ENCODE data around the gene MYRIP.
"Not testable (repeated sequence)": the region's sequence is repeated elsewhere in the genome, so short reads cannot be mapped to it uniquely, and the experiment has no call there.

MYRIP gene

GRCh38 chr3:39784922-39785321, 24.5 kb upstream of the MYRIP start:
- Histone ChIP-seq H3K4me3 (ENCODE audit: low read length) (no peak overlapping the region), H2AFZ (ENCODE audit: low read depth, low read length) (no peak overlapping the region), H3K9me3 (ENCODE audit: low read length) (no peaks in the 10 kb centered on the region), H3K4me1 (ENCODE audit: insufficient read depth, low read length) (no peaks in the 10 kb centered on the region), H3K27me3 (ENCODE audit: insufficient read depth, low read length) (no peaks in the 10 kb centered on the region), H3K36me3 (ENCODE audit: insufficient read depth, low read length) (no peaks in the 10 kb centered on the region)

- Histone ChIP-seq H2AFZ (ENCODE audit: low read depth, low read length) (no peak overlapping the region), H3K4me1 (ENCODE audit: insufficient read depth, low read length) (no peaks in the 10 kb centered on the region), H3K36me3 (ENCODE audit: insufficient read depth, low read length) (no peaks in the 10 kb centered on the region), H3K9me3 (ENCODE audit: low read length) (no peaks in the 10 kb centered on the region), H3K27me3 (ENCODE audit: insufficient read depth, low read length) (no peaks in the 10 kb centered on the region), H3K4me3 (ENCODE audit: low read length) (no peak overlapping the region)
Measured at GRCh38 chr3:39788128-39788883, 21.1 kb upstream of the MYRIP start.

GRCh38 chr3:39791603-39792002, 17.8 kb upstream of the MYRIP start:
- no peak overlapping the region for H2AFZ ChIP-seq (ENCODE audit: low read depth, low read length)
- H3K27me3 ChIP-seq (ENCODE audit: insufficient read depth, low read length): no peaks in the 10 kb centered on the region
- no peaks in the 10 kb centered on the region for H3K36me3 ChIP-seq (ENCODE audit: insufficient read depth, low read length)
- H3K4me3 ChIP-seq (ENCODE audit: low read length): no peak overlapping the region
- no peaks in the 10 kb centered on the region for H3K9me3 ChIP-seq (ENCODE audit: low read length)
- H3K4me1 ChIP-seq (ENCODE audit: insufficient read depth, low read length): no peaks in the 10 kb centered on the region

- H3K4me1 ChIP-seq (ENCODE audit: insufficient read depth, low read length): no peaks in the 10 kb centered on the region
- H3K27me3 ChIP-seq (ENCODE audit: insufficient read depth, low read length): no peaks in the 10 kb centered on the region
- no peak overlapping the region for H2AFZ ChIP-seq (ENCODE audit: low read depth, low read length)
- H3K36me3 ChIP-seq (ENCODE audit: insufficient read depth, low read length): no peaks in the 10 kb centered on the region
- no peak overlapping the region for H3K4me3 ChIP-seq (ENCODE audit: low read length)
- H3K9me3 ChIP-seq (ENCODE audit: low read length): no peaks in the 10 kb centered on the region
Measured at GRCh38 chr3:39794880-39795279, 14.5 kb upstream of the MYRIP start.

GRCh38 chr3:39801216-39801615, 8.2 kb upstream of the MYRIP start:
- H2AFZ ChIP-seq (ENCODE audit: low read depth, low read length): no peak overlapping the region
- H3K4me3 ChIP-seq (ENCODE audit: low read length): no peak overlapping the region
- no peaks in the 10 kb centered on the region for H3K9me3 ChIP-seq (ENCODE audit: low read length)
- H3K4me1 ChIP-seq (ENCODE audit: insufficient read depth, low read length): no peaks in the 10 kb centered on the region
- H3K36me3 ChIP-seq (ENCODE audit: insufficient read depth, low read length): no peaks in the 10 kb centered on the region
- H3K27me3 ChIP-seq (ENCODE audit: insufficient read depth, low read length): peaks cover 2% of the 10 kb centered on the region

GRCh38 chr3:39802486-39802885, 6.9 kb upstream of the MYRIP start:
- not testable (repeated sequence) for H3K27me3 ChIP-seq (ENCODE audit: insufficient read depth, low read length); H3K9me3 ChIP-seq (ENCODE audit: low read length); H3K4me3 ChIP-seq (ENCODE audit: low read length); H2AFZ ChIP-seq (ENCODE audit: low read depth, low read length); H3K4me1 ChIP-seq (ENCODE audit: insufficient read depth, low read length); H3K36me3 ChIP-seq (ENCODE audit: insufficient read depth, low read length)

- H2AFZ ChIP-seq (ENCODE audit: low read depth, low read length): no peak overlapping the region
- peaks cover 15% of the 10 kb centered on the region for H3K27me3 ChIP-seq (ENCODE audit: insufficient read depth, low read length)
- no peak overlapping the region for H3K4me3 ChIP-seq (ENCODE audit: low read length)
- H3K9me3 ChIP-seq (ENCODE audit: low read length): no peaks in the 10 kb centered on the region
- peaks cover 3% of the 10 kb centered on the region for H3K4me1 ChIP-seq (ENCODE audit: insufficient read depth, low read length)
- no peaks in the 10 kb centered on the region for H3K36me3 ChIP-seq (ENCODE audit: insufficient read depth, low read length)
Measured at GRCh38 chr3:39803956-39804355, 5.5 kb upstream of the MYRIP start.

GRCh38 chr3:39804951-39805350, 4.5 kb upstream of the MYRIP start:
- H3K4me3 ChIP-seq (ENCODE audit: low read length): no peak overlapping the region
- no peaks in the 10 kb centered on the region for H3K9me3 ChIP-seq (ENCODE audit: low read length)
- H2AFZ ChIP-seq (ENCODE audit: low read depth, low read length): no peak overlapping the region
- peaks cover 7% of the 10 kb centered on the region for H3K4me1 ChIP-seq (ENCODE audit: insufficient read depth, low read length)
- H3K36me3 ChIP-seq (ENCODE audit: insufficient read depth, low read length): no peaks in the 10 kb centered on the region
- peaks cover 21% of the 10 kb centered on the region for H3K27me3 ChIP-seq (ENCODE audit: insufficient read depth, low read length)

- no peaks in the 10 kb centered on the region for H3K9me3 ChIP-seq (ENCODE audit: low read length)
- no peaks in the 10 kb centered on the region for H3K36me3 ChIP-seq (ENCODE audit: insufficient read depth, low read length)
- no peak overlapping the region for H2AFZ ChIP-seq (ENCODE audit: low read depth, low read length)
- H3K27me3 ChIP-seq (ENCODE audit: insufficient read depth, low read length): peaks cover 28% of the 10 kb centered on the region
- peaks cover 10% of the 10 kb centered on the region for H3K4me1 ChIP-seq (ENCODE audit: insufficient read depth, low read length)
- H3K4me3 ChIP-seq (ENCODE audit: low read length): no peak overlapping the region
Measured at GRCh38 chr3:39805650-39806049, 3.8 kb upstream of the MYRIP start.

- no peak overlapping the region for H2AFZ ChIP-seq (ENCODE audit: low read depth, low read length)
- H3K27me3 ChIP-seq (ENCODE audit: insufficient read depth, low read length): peaks cover 39% of the 10 kb centered on the region
- no peak overlapping the region for H3K4me3 ChIP-seq (ENCODE audit: low read length)
- H3K36me3 ChIP-seq (ENCODE audit: insufficient read depth, low read length): no peaks in the 10 kb centered on the region
- peaks cover 10% of the 10 kb centered on the region for H3K4me1 ChIP-seq (ENCODE audit: insufficient read depth, low read length)
- H3K9me3 ChIP-seq (ENCODE audit: low read length): no peaks in the 10 kb centered on the region
Measured at GRCh38 chr3:39806820-39807219, 2.6 kb upstream of the MYRIP start.

- Histone ChIP-seq H3K36me3 (ENCODE audit: insufficient read depth, low read length) (no peaks in the 10 kb centered on the region), H3K4me3 (ENCODE audit: low read length) (peak overlapping the region; percentile 43), H2AFZ (ENCODE audit: low read depth, low read length) (peak overlapping the region; percentile 68), H3K9me3 (ENCODE audit: low read length) (no peaks in the 10 kb centered on the region), H3K4me1 (ENCODE audit: insufficient read depth, low read length) (peaks cover 10% of the 10 kb centered on the region), H3K27me3 (ENCODE audit: insufficient read depth, low read length) (peaks cover 41% of the 10 kb centered on the region)
Measured at GRCh38 chr3:39808467-39809180, 785 bp upstream of the MYRIP start.

GRCh38 chr3:39809995-39810595, 686 bp downstream of the MYRIP start:
- peaks cover 39% of the 10 kb centered on the region for H3K27me3 ChIP-seq (ENCODE audit: insufficient read depth, low read length)
- H3K4me3 ChIP-seq (ENCODE audit: low read length): peak overlapping the region; percentile 43
- peak overlapping the region; percentile 79 for H2AFZ ChIP-seq (ENCODE audit: low read depth, low read length)
- H3K9me3 ChIP-seq (ENCODE audit: low read length): no peaks in the 10 kb centered on the region
- peaks cover 10% of the 10 kb centered on the region for H3K4me1 ChIP-seq (ENCODE audit: insufficient read depth, low read length)
- H3K36me3 ChIP-seq (ENCODE audit: insufficient read depth, low read length): no peaks in the 10 kb centered on the region

GRCh38 chr3:39810647-39811161, 1.3 kb downstream of the MYRIP start:
- H3K36me3 ChIP-seq (ENCODE audit: insufficient read depth, low read length): no peaks in the 10 kb centered on the region
- H2AFZ ChIP-seq (ENCODE audit: low read depth, low read length): no peak overlapping the region
- no peaks in the 10 kb centered on the region for H3K9me3 ChIP-seq (ENCODE audit: low read length)
- H3K4me3 ChIP-seq (ENCODE audit: low read length): no peak overlapping the region
- peaks cover 10% of the 10 kb centered on the region for H3K4me1 ChIP-seq (ENCODE audit: insufficient read depth, low read length)
- peaks cover 38% of the 10 kb centered on the region for H3K27me3 ChIP-seq (ENCODE audit: insufficient read depth, low read length)
